PC-9 (cell line): ENCODE results near the gene BRPF1. TPM values are rescaled to one million over a fixed set of nuclear protein-coding genes. Genes with fewer than 3 reads are reported as not detected.

Experiments used
- BruUV-seq: library from RNA; stranded (reverse); fragments of 400-500 nt; replicated peaks from 2 replicates; lab custom pipeline; 2021; lab: Mats Ljungman, UMichigan
- CTCF ChIA-PET: fragments of 300-600 bp; sonication (Branson Sonifier 250); formaldehyde crosslinking; loops from one replicate; lab custom pipeline; 2022; ENCODE audit warnings: antibody characterized with exemption; lab: Charles Lee
- POLR2A ChIA-PET: fragments of 300-600 bp; sonication (Branson Sonifier 250); formaldehyde crosslinking; loops from one replicate; lab custom pipeline; 2022; ENCODE audit warnings: antibody characterized with exemption; ENCODE audit not compliant: unreplicated experiment; lab: Charles Lee
- DNase-seq, 2 experiments: peaks; one replicate each; pipeline versions ENCODE4 v3.0.0 to v3.0.0-alpha.2; 2015 to 2022; ENCODE audit warnings: mixed read lengths in 1 of 2
- H2AFZ ChIP-seq: fragments of 200-600 bp; sonication (generic); 2 replicates; pipeline ENCODE4 v1.8.1; 2017; ENCODE audit warnings: antibody characterized with exemption
- H3F3A ChIP-seq: fragments of 200-600 bp; sonication (generic); 2 replicates; pipeline ENCODE4 v1.8.1; 2017; ENCODE audit warnings: antibody characterized with exemption, mild to moderate bottlenecking, low read depth; ENCODE audit not compliant: insufficient read depth
- H3K27ac ChIP-seq: fragments of 200-600 bp; sonication (generic); 2 replicates; pipeline ENCODE4 v1.6.1; 2016; ENCODE audit warnings: mixed run types
- H3K27me3 ChIP-seq: fragments of 200-600 bp; sonication (generic); 2 replicates; pipeline ENCODE4 v1.6.1; 2016; ENCODE audit warnings: low read depth, mixed run types; ENCODE audit not compliant: insufficient read depth
- H3K36me3 ChIP-seq: fragments of 200-600 bp; sonication (generic); 2 replicates; pipeline ENCODE4 v1.6.1; 2016; ENCODE audit warnings: low read depth, mixed run types
- H3K4me1 ChIP-seq: fragments of 200-600 bp; sonication (generic); replicated peaks from 2 replicates; pipeline ENCODE4 v1.6.1; 2016; ENCODE audit warnings: mixed run types; ENCODE audit not compliant: insufficient read depth
- H3K4me2 ChIP-seq: fragments of 200-600 bp; sonication (generic); 2 replicates; pipeline ENCODE4 v1.6.1; 2017; ENCODE audit warnings: mixed run types
- H3K4me3 ChIP-seq: fragments of 200-600 bp; sonication (generic); 2 replicates; pipeline ENCODE4 v1.6.1; 2016; ENCODE audit warnings: mixed run types
- H3K79me2 ChIP-seq: fragments of 200-600 bp; sonication (generic); 2 replicates; pipeline ENCODE4 v1.6.1; 2017; ENCODE audit warnings: low read depth, mixed run types
- H3K9me2 ChIP-seq: fragments of 200-600 bp; sonication (generic); 2 replicates; pipeline ENCODE4 v1.8.1; 2017; ENCODE audit warnings: mild to moderate bottlenecking; ENCODE audit not compliant: insufficient read depth
- H3K9me3 ChIP-seq: fragments of 200-600 bp; sonication (generic); 2 replicates; pipeline ENCODE4 v1.8.1; 2016; ENCODE audit warnings: low read depth; ENCODE audit not compliant: insufficient read depth
- H4K20me1 ChIP-seq: fragments of 200-600 bp; sonication (generic); 2 replicates; pipeline ENCODE4 v1.8.1; 2017; ENCODE audit not compliant: insufficient read depth
- CTCF ChIP-seq: fragments of 200-600 bp; sonication (generic); conservative IDR thresholded peaks from 2 replicates; pipeline ENCODE4 v1.6.1; 2017; ENCODE audit warnings: mixed run types, antibody characterized with exemption, mild to moderate bottlenecking, moderate library complexity
- EZH2 ChIP-seq: fragments of 200-600 bp; sonication (generic); IDR thresholded peaks from 2 replicates; pipeline ENCODE4 v1.8.0; 2017; ENCODE audit warnings: antibody characterized with exemption, low read depth
- intact Hi-C: fragments of 100-400 bp; cut with micrococcal nuclease; formaldehyde crosslinking; loops from one replicate; pipeline ENCODE4 v1.10.0; 2022; ENCODE audit not compliant: unreplicated experiment
- total RNA-seq: library from RNA; stranded (reverse); gene quantifications from 2 replicates; pipeline ENCODE4 v1.2.3, GENCODE V29; 2021

The BRPF1 gene
- total RNA-seq, 1 experiment from 2014 or later, result 15.9 TPM

- ChIA-PET POLR2A (no interaction called here), CTCF (no interaction called here)
- TSS peak; percentile 7 for BruUV-seq
- H3K27me3 ChIP-seq, result no peaks in the 10 kb centered on the region
- peaks cover 13% of the 10 kb centered on the region; the same call in 1 of the 2 replicates for H3K36me3 ChIP-seq
- H3K4me1 ChIP-seq, result no peaks in the 10 kb centered on the region
- no peak overlapping the region for H3K4me3 ChIP-seq
- no peak for DNase-seq
- TF ChIP-seq EZH2, result no peak
- TF ChIP-seq CTCF, result no peak
- no peaks in the 10 kb centered on the region for H3F3A ChIP-seq
- no peaks in the 10 kb centered on the region for H4K20me1 ChIP-seq
- H3K9me2 ChIP-seq, result no peaks in the 10 kb centered on the region
- no peak overlapping the region for H3K27ac ChIP-seq
- intact Hi-C loops, result no loop called here
- no peaks in the 10 kb centered on the region for H3K9me3 ChIP-seq
- H3K79me2 ChIP-seq, result no peaks in the 10 kb centered on the region
- no peak overlapping the region for H3K4me2 ChIP-seq
- no peak overlapping the region for H2AFZ ChIP-seq
Measured at GRCh38 chr3:9690451-9691450, 40.8 kb upstream of the BRPF1 start.

GRCh38 chr3:9691636-9692035 is 39.9 kb upstream of the BRPF1 start:
- no peaks in the 10 kb centered on the region for H4K20me1 ChIP-seq
- ChIA-PET POLR2A (no interaction called here), CTCF (no interaction called here)
- no peaks in the 10 kb centered on the region for H3K9me3 ChIP-seq
- no peaks in the 10 kb centered on the region for H3K27me3 ChIP-seq
- intact Hi-C loops, result no loop called here
- no TSS peak for BruUV-seq
- TF ChIP-seq EZH2 (no peak), CTCF (no peak)
- H3K4me3 ChIP-seq, result no peak overlapping the region
- H3K27ac ChIP-seq, result no peak overlapping the region
- no peak for DNase-seq
- no peaks in the 10 kb centered on the region for H3K4me1 ChIP-seq
- no peaks in the 10 kb centered on the region for H3K79me2 ChIP-seq
- no peak overlapping the region for H2AFZ ChIP-seq
- no peak overlapping the region for H3K4me2 ChIP-seq
- H3K36me3 ChIP-seq, result peaks cover 13% of the 10 kb centered on the region; the same call in 1 of the 2 replicates
- H3F3A ChIP-seq, result no peaks in the 10 kb centered on the region
- no peaks in the 10 kb centered on the region for H3K9me2 ChIP-seq

GRCh38 chr3:9692416-9692815 is 39.1 kb upstream of the BRPF1 start:
- no TSS peak for BruUV-seq
- ChIA-PET POLR2A (no interaction called here), CTCF (no interaction called here)
- intact Hi-C loops, result no loop called here
- DNase-seq, result no peak
- no peak overlapping the region for H3K4me2 ChIP-seq
- peaks cover 8% of the 10 kb centered on the region; the same call in 1 of the 2 replicates for H3K36me3 ChIP-seq
- H3K27me3 ChIP-seq, result no peaks in the 10 kb centered on the region
- no peak overlapping the region for H3K4me3 ChIP-seq
- no peak overlapping the region for H3K27ac ChIP-seq
- TF ChIP-seq CTCF (no peak), EZH2 (no peak)
- H3K9me3 ChIP-seq, result no peaks in the 10 kb centered on the region
- no peaks in the 10 kb centered on the region for H3K79me2 ChIP-seq
- no peaks in the 10 kb centered on the region for H3F3A ChIP-seq
- no peaks in the 10 kb centered on the region for H3K9me2 ChIP-seq
- no peaks in the 10 kb centered on the region for H4K20me1 ChIP-seq
- H3K4me1 ChIP-seq, result no peaks in the 10 kb centered on the region
- H2AFZ ChIP-seq, result no peak overlapping the region
